Cardiac septum (tissue), 1 donor: ENCODE data around the gene TRPC4. TPM values are rescaled to one million over a fixed set of nuclear protein-coding genes. Genes with fewer than 3 reads are reported as not detected.
"Not testable (repeated sequence)": the region's sequence is repeated elsewhere in the genome, so short reads cannot be mapped to it uniquely, and the experiment has no call there.

ENCODE experiments used
- DNase-seq: peaks from one replicate; pipeline ENCODE4 v3.0.0-alpha.2; 2020; ENCODE audit warnings: low spot score
- intact Hi-C: fragments of 100-400 bp; cut with DNase I; formaldehyde crosslinking; loops from one replicate; pipeline ENCODE4 v1.14.0; 2022
- total RNA-seq: library from RNA; stranded (reverse); fragmentation: NEBNext Ultra II Directional; extraction: Animal tissue kit (Norgen Biotek cat#: 25700); gene quantifications from one replicate; pipeline ENCODE4 v1.2.1, GENCODE V29; 2021
- donor health status: DM: no; HTN: no; CAD: no.

TRPC4 gene
- total RNA-seq, 1 donor from 2014 or later, result 1.1 TPM

GRCh38 chr13:37621811-37622361, 247.7 kb downstream of the TRPC4 start:
- intact Hi-C loops, result no loop called here
- no peak for DNase-seq

- DNase-seq, result no peak
These were observed 251.0 kb downstream of the TRPC4 start for GRCh38 chr13:37618554-37618953.

GRCh38 chr13:37617173-37617572, 252.4 kb downstream of the TRPC4 start:
- intact Hi-C loops, result no loop called here
- DNase-seq, result no peak

More at GRCh38 chr13:37618554-37618953, 251.0 kb downstream of the TRPC4 start:
- intact Hi-C loops, result no loop called here

GRCh38 chr13:37616131-37616530, 253.4 kb downstream of the TRPC4 start:
- no peak for DNase-seq
- intact Hi-C loops, result no loop called here

- intact Hi-C loops, result no loop called here
- DNase-seq, result no peak
These were observed 254.3 kb downstream of the TRPC4 start for GRCh38 chr13:37615276-37615675.

- intact Hi-C loops, result no loop called here
- no peak for DNase-seq
These were observed 255.9 kb downstream of the TRPC4 start for GRCh38 chr13:37613638-37614037.

- intact Hi-C loops, result no loop called here
- no peak for DNase-seq
These were observed 256.3 kb downstream of the TRPC4 start for GRCh38 chr13:37613236-37613635.

- DNase-seq, result no peak
- intact Hi-C loops, result loop anchor here (10.0 kb wide), 1 partner anchor 314 kb away; no protein-coding TSS in a partner anchor
These were observed 260.7 kb downstream of the TRPC4 start for GRCh38 chr13:37608750-37609339.

- intact Hi-C loops, result loop anchor here (2.0 to 10.0 kb wide), 3 partner anchors 308 to 531 kb away; no protein-coding TSS in a partner anchor
- DNase-seq, result no peak
These were observed 266.7 kb downstream of the TRPC4 start for GRCh38 chr13:37602733-37603381.

- DNase-seq, result no peak
These were observed 267.7 kb downstream of the TRPC4 start for GRCh38 chr13:37601648-37602440.

GRCh38 chr13:37599519-37599918, 270.1 kb downstream of the TRPC4 start:
- no peak for DNase-seq
- intact Hi-C loops, result no loop called here

More at GRCh38 chr13:37601648-37602440, 267.7 kb downstream of the TRPC4 start:
- intact Hi-C loops, result loop anchor here (2.0 to 10.0 kb wide), 3 partner anchors 307 to 530 kb away; no protein-coding TSS in a partner anchor

GRCh38 chr13:37598597-37598996, 271.0 kb downstream of the TRPC4 start, which contains the start of gene POSTN:
POSTN (minus strand) TSS chr13:37598768; CDS start chr13:37598726, 42 bp downstream.
- DNase-seq, result no peak
- intact Hi-C loops, result no loop called here

- no peak for DNase-seq
- intact Hi-C loops, result no loop called here
These were observed 272.0 kb downstream of the TRPC4 start for GRCh38 chr13:37597477-37598025.

GRCh38 chr13:37596805-37597204, 272.8 kb downstream of the TRPC4 start:
- intact Hi-C loops, result no loop called here
- DNase-seq, result no peak

GRCh38 chr13:37595162-37595561, 274.4 kb downstream of the TRPC4 start:
- no peak for DNase-seq
- intact Hi-C loops, result no loop called here

GRCh38 chr13:37594550-37594949, 275.0 kb downstream of the TRPC4 start:
- intact Hi-C loops, result no loop called here

GRCh38 chr13:37589381-37589780, 280.2 kb downstream of the TRPC4 start:
- intact Hi-C loops, DNase-seq: not testable (repeated sequence)

More at GRCh38 chr13:37594550-37594949, 275.0 kb downstream of the TRPC4 start:
- DNase-seq, result no peak

GRCh38 chr13:37587236-37587635, 282.3 kb downstream of the TRPC4 start:
- DNase-seq, result no peak
- intact Hi-C loops, result no loop called here
